Measurements from ENCODE around the gene HNRNPM.

- TF ChIP-seq, protein P1, sequence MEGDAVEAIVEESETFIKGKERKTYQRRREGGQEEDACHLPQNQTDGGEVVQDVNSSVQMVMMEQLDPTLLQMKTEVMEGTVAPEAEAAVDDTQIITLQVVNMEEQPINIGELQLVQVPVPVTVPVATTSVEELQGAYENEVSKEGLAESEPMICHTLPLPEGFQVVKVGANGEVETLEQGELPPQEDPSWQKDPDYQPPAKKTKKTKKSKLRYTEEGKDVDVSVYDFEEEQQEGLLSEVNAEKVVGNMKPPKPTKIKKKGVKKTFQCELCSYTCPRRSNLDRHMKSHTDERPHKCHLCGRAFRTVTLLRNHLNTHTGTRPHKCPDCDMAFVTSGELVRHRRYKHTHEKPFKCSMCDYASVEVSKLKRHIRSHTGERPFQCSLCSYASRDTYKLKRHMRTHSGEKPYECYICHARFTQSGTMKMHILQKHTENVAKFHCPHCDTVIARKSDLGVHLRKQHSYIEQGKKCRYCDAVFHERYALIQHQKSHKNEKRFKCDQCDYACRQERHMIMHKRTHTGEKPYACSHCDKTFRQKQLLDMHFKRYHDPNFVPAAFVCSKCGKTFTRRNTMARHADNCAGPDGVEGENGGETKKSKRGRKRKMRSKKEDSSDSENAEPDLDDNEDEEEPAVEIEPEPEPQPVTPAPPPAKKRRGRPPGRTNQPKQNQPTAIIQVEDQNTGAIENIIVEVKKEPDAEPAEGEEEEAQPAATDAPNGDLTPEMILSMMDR (conservative IDR thresholded peaks at IDR 0.05): no peak
- no peak for TF ChIP-seq ZFX (IDR thresholded peaks at IDR 0.05)
Measured at GRCh38 chr19:8460516-8461298, 15.9 kb downstream of the HNRNPM start.

Measured in C4-2B (cell line).